SK-N-SH treated with all-trans-retinoic acid at 6 μM for 48 hours (cell line): Measurements from ENCODE around the gene HSPG2.

ENCODE experiments used
- ARNTL ChIP-seq: fragments of 450-650 bp; formaldehyde crosslinking; IDR thresholded peaks from 2 replicates; pipeline ENCODE4 v1.5.0; 2020; ENCODE audit warnings: low read depth, mild to moderate bottlenecking, moderate library complexity, borderline replicate concordance
- CSRNP3 ChIP-seq: fragments of 250-450 bp; sonication (Bioruptor Pico); IDR thresholded peaks from 2 replicates; pipeline ENCODE4 v1.5.1; 2021; ENCODE audit warnings: mild to moderate bottlenecking, moderate library complexity
- OSR1 ChIP-seq: fragments of 250-450 bp; sonication (Bioruptor Pico); IDR thresholded peaks from 2 replicates; pipeline ENCODE4 v1.8.0; 2022; ENCODE audit warnings: moderate library complexity, mild to moderate bottlenecking, inconsistent platforms
- ZFP3 ChIP-seq: fragments of 250-450 bp; sonication (Bioruptor Pico); IDR thresholded peaks from 2 replicates; pipeline ENCODE4 v1.5.0; 2020; ENCODE audit warnings: mild to moderate bottlenecking, moderate library complexity
- ZNF565 ChIP-seq: fragments of 450-650 bp; formaldehyde crosslinking; conservative IDR thresholded peaks from 2 replicates; pipeline ENCODE4 v1.5.0; 2020; ENCODE audit warnings: low read depth, mild to moderate bottlenecking, moderate library complexity
- ZNF8 ChIP-seq: fragments of 450-650 bp; formaldehyde crosslinking; IDR thresholded peaks from 2 replicates; pipeline ENCODE4 v1.5.0; 2020; ENCODE audit warnings: mild to moderate bottlenecking, moderate library complexity

GRCh38 chr1:21845646-21846641 lies 91.2 kb downstream of the HSPG2 start:
- TF ChIP-seq ARNTL (CRISPR knock-in tag) (no peak), ZFP3 (no peak), OSR1 (CRISPR knock-in tag) (no peak), ZNF565 (CRISPR knock-in tag) (no peak), CSRNP3 (no peak), ZNF8 (CRISPR knock-in tag) (no peak)
